NB4 (cell line): ENCODE measurements around the gene C5AR1.

Experiments used
- POLR2A ChIP-seq: IDR thresholded peaks from 2 replicates; pipeline ENCODE4 v1.6.1; 2011; ENCODE audit warnings: mild to moderate bottlenecking; ENCODE audit not compliant: insufficient read length; ENCODE audit errors: extremely low read depth
- TF ChIP-seq, protein P1 (sequence below): IDR thresholded peaks from one replicate; pipeline ENCODE4 v1.5.1; 2012; ENCODE audit warnings: low read depth, low read length

DNA sequence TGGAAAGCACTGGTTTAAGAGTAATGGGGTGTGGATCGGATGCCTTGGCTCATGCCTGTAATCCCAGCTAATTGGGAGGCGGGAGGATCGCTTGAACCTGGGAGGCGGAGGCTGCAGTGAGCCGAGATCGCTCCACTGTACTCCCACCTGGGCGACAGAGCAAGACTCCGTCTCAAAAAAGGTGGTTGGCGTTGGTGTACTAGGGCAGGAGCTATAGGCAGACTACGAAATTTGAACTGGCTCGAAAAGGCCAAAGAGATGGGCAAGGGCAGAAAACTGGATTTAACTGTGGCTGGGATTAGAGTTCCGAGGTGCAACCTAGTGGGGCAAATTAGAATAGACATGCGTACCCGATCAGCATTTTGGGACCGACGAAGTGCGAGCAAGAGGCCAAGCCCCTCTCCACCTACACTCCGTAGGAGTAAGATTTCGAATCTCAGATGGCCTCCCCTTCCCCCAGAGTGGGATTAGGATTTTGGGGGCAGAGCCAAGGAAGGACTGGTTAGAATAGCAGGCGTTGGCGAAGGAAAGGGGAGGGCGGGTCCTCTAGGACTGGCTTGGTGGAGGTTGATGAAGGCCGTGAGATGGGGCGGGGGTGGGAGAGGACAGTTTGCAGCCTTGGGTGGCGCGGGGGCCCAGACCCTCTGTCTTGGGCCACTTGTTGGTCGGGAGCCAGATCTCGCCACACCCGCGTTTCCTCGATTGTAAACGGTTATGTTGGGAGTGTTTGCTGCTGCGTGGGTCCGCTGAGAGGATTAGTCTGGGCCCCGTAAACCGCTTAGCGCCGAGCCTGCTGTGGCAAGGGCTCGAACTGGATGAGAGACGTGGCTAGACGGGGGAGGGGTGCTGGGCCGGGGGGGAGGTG, 37.0 kb upstream of the C5AR1 start:
- TF ChIP-seq, protein P1, sequence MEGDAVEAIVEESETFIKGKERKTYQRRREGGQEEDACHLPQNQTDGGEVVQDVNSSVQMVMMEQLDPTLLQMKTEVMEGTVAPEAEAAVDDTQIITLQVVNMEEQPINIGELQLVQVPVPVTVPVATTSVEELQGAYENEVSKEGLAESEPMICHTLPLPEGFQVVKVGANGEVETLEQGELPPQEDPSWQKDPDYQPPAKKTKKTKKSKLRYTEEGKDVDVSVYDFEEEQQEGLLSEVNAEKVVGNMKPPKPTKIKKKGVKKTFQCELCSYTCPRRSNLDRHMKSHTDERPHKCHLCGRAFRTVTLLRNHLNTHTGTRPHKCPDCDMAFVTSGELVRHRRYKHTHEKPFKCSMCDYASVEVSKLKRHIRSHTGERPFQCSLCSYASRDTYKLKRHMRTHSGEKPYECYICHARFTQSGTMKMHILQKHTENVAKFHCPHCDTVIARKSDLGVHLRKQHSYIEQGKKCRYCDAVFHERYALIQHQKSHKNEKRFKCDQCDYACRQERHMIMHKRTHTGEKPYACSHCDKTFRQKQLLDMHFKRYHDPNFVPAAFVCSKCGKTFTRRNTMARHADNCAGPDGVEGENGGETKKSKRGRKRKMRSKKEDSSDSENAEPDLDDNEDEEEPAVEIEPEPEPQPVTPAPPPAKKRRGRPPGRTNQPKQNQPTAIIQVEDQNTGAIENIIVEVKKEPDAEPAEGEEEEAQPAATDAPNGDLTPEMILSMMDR = no peak
- no peak for TF ChIP-seq POLR2A
